ENCODE results near the gene ALDH4A1. TPM values are rescaled to one million over a fixed set of nuclear protein-coding genes. Genes with fewer than 3 reads are reported as not detected.

Gene ALDH4A1
- total and polyA plus RNA-seq, 9 of the 15 experiments (the other 6 are each of a cell fraction or from before 2014, with no cell fraction given): 0.27 to 31.4 (median 16.6) TPM

GRCh38 chr1:18928406-18928805, 26.1 kb upstream of the ALDH4A1 start:
- no TSS peak for BruUV-seq (replicated peaks)
- intact Hi-C loops (cut with micrococcal nuclease): no loop called here
- in situ Hi-C loops (cut with MboI): no loop called here
- FAIRE-seq (no peak), ATAC-seq (no peak), DNase-seq (ENCODE audit: extremely low read depth in 1 of 4, low spot score in 3 of 4) (no peak)
- H3K27ac ChIP-seq (ENCODE audit: extremely low read depth, low read depth, low read length): no peak overlapping the region
- H3K9me1 ChIP-seq (ENCODE audit: control insufficient read depth, insufficient read depth, low read length): no peaks in the 10 kb centered on the region
- WGBS (ENCODE audit: insufficient coverage, low coverage, missing lambda C conversion rate): 10% methylated on average over 8 of the region's 8 CpGs
- peaks cover 19 to 20% of the 10 kb centered on the region in 2 experiments; a peak in 4 of 5 replicates for H3K4me1 ChIP-seq (replicated peaks in 1 of 2; ENCODE audit: control insufficient read depth in 2 of 2, insufficient read depth in 2 of 2, low read length in 2 of 2)
- H3K4me3 ChIP-seq: no peak overlapping the region
- H3K79me2 ChIP-seq (ENCODE audit: control insufficient read depth, insufficient read depth, low read length): no peaks in the 10 kb centered on the region
- TF ChIP-seq ZNF644 (tag; IDR thresholded peaks at IDR 0.05; ENCODE audit: low read depth) (no peak), CREB1 (IDR thresholded peaks at IDR 0.05) (no peak), CREB1 (CRISPR knock-in tag; IDR thresholded peaks at IDR 0.05) (no peak), MTF1 (CRISPR knock-in tag; IDR thresholded peaks at IDR 0.05; ENCODE audit: borderline replicate concordance) (no peak), ZNF197 (CRISPR knock-in tag; IDR thresholded peaks at IDR 0.05; ENCODE audit: low read depth) (no peak), RBM39 (optimal IDR thresholded peaks at IDR 0.05; ENCODE audit: low read depth, low read length) (no peak), NR2C1 (IDR thresholded peaks at IDR 0.05) (no peak), NR2C1 (tag; IDR thresholded peaks at IDR 0.05) (no peak), CBFB (CRISPR knock-in tag; IDR thresholded peaks at IDR 0.05) (no peak)
- TF ChIP-seq, protein P1, sequence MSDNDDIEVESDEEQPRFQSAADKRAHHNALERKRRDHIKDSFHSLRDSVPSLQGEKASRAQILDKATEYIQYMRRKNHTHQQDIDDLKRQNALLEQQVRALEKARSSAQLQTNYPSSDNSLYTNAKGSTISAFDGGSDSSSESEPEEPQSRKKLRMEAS (CRISPR knock-in tag; IDR thresholded peaks at IDR 0.05): no peak
- H3K9me3 ChIP-seq (replicated peaks; ENCODE audit: control insufficient read depth, insufficient read depth, low read depth, low read length): no peaks in the 10 kb centered on the region
- no peaks in the 10 kb centered on the region for H3K36me3 ChIP-seq (ENCODE audit: control insufficient read depth, insufficient read depth, low read length)
- no peak overlapping the region for H2AFZ ChIP-seq (ENCODE audit: low read depth, low read length)
- peaks cover 13% of the 10 kb centered on the region; the same call in 1 of the 2 replicates for H4K20me1 ChIP-seq (replicated peaks; ENCODE audit: control insufficient read depth, insufficient read depth, low read length)
- H3K27me3 ChIP-seq (ENCODE audit: control insufficient read depth in 2 of 2, insufficient read depth in 2 of 2, low read length in 2 of 2): peaks cover 20 to 82% of the 10 kb centered on the region in 2 experiments
- no peak overlapping the region for H3K4me2 ChIP-seq (ENCODE audit: insufficient read depth, low read length)
- ChIA-PET POLR2A (interaction anchor here (0.6 kb wide), 1 partner anchor 482 kb away, joined by 3 read pairs; no protein-coding TSS in a partner anchor), CTCF (ENCODE audit: low intra/inter-chr PET ratio) (no interaction called here)
- no peak overlapping the region for H3K9ac ChIP-seq (ENCODE audit: insufficient read depth in 1 of 2, low read depth in 2 of 2, low read length in 2 of 2)
